Body of pancreas (tissue), 4 donors: Measurements from ENCODE around the gene SLC7A6OS. TPM values are rescaled to one million over a fixed set of nuclear protein-coding genes. Genes with fewer than 3 reads are reported as not detected.

Experiments used
- ATAC-seq: fragments of 150-250 bp; one replicate; pipeline ENCODE4 v1.9.1; 2016
- DNase-seq, 4 donors: peaks; one replicate each; pipeline ENCODE4 v3.0.0-alpha.2; 2019
- H3K27ac ChIP-seq, 4 donors: fragments of 200-600 bp; sonication (generic); 1 replicate in 3 of 4; 2 replicates in 1 of 4; pipeline versions ENCODE4 v1.5.1 to v1.6.1; 2016 to 2019; ENCODE audit warnings: mild to moderate bottlenecking in 1 of 4, mixed read lengths in 1 of 4, moderate library complexity in 1 of 4
- H3K27me3 ChIP-seq, 2 donors: fragments of 200-600 bp; sonication (generic); one replicate each; pipeline ENCODE4 v1.6.0; 2016; ENCODE audit warnings: mild to moderate bottlenecking in 1 of 2
- H3K36me3 ChIP-seq, 2 donors: fragments of 200-600 bp; sonication (generic); replicated peaks in 1 of 2; 2 replicates each; pipeline ENCODE4 v1.5.1; 2016; ENCODE audit warnings: low read depth in 2 of 2; ENCODE audit not compliant: insufficient read depth in 1 of 2
- H3K4me1 ChIP-seq: fragments of 200-600 bp; sonication (generic); one replicate; pipeline ENCODE4 v1.6.0; 2016
- H3K4me3 ChIP-seq, 2 donors: fragments of 200-600 bp; sonication (generic); 1 replicate in 1 of 2; 2 replicates in 1 of 2; pipeline ENCODE4 v1.5.1; 2016 to 2019
- H3K9me3 ChIP-seq, 3 donors: fragments of 200-600 bp; sonication (generic); 1 replicate in 2 of 3; 2 replicates in 1 of 3; pipeline ENCODE4 v1.5.1; 2016
- CTCF ChIP-seq, 7 experiments: fragments of 450-650 bp in 4 of 7; fragments of 200-600 bp in 3 of 7; sonication (generic) in 3 of 7; IDR thresholded peaks; one replicate each; pipeline ENCODE4 v1.5.1; 2016 to 2019; ENCODE audit warnings: antibody characterized with exemption in 7 of 7
- POLR2A ChIP-seq, 3 donors: fragments of 450-650 bp; IDR thresholded peaks; one replicate each; pipeline ENCODE4 v1.6.1; 2016; ENCODE audit warnings: antibody characterized with exemption in 3 of 3, mild to moderate bottlenecking in 2 of 3
- WGBS, 2 donors: methylation state at CpG; one replicate each; pipeline ENCODE4 v1.1.5; 2017; 5-methylcytosine and 5-hydroxymethylcytosine counted together
- intact Hi-C: fragments of 100-400 bp; cut with DNase I; formaldehyde crosslinking; loops from one replicate; pipeline ENCODE4 v1.15.1; 2023
- total RNA-seq, 2 donors: library from RNA; depleted of rRNA; stranded (reverse); fragments of >200 nt; gene quantifications; one replicate each; pipeline ENCODE4 v1.1.0, GENCODE V29; 2016

Gene SLC7A6OS
- total RNA-seq, 2 donors from 2014 or later = 13.0 to 32.3 TPM

GRCh38 chr16:68255712-68256111 is 55.0 kb downstream of the SLC7A6OS start:
- H3K27me3 ChIP-seq = no peaks in the 10 kb centered on the region
- no peak for TF ChIP-seq CTCF (IDR thresholded peaks at IDR 0.05)
- TF ChIP-seq POLR2A (IDR thresholded peaks at IDR 0.05) = no peak
- H3K4me1 ChIP-seq = no peaks in the 10 kb centered on the region
- WGBS, 2 donors = 87 to 94% methylated on average over 9 to 17 of the region's 18 CpGs
- intact Hi-C loops = no loop called here
- ATAC-seq = no peak
- H3K36me3 ChIP-seq = peaks cover 0 to 3% of the 10 kb centered on the region in 2 donors
- H3K27ac ChIP-seq = no peak overlapping the region
- H3K9me3 ChIP-seq = no peaks in the 10 kb centered on the region
- DNase-seq = no peak
- H3K4me3 ChIP-seq = no peak overlapping the region

- intact Hi-C loops = no loop called here
- Histone ChIP-seq H3K27ac (no peak overlapping the region), H3K27me3 (no peaks in the 10 kb centered on the region), H3K36me3 (peaks cover 0 to 5% of the 10 kb centered on the region in 2 donors), H3K9me3 (no peaks in the 10 kb centered on the region), H3K4me1 (no peaks in the 10 kb centered on the region), H3K4me3 (no peak overlapping the region)
- TF ChIP-seq POLR2A (IDR thresholded peaks at IDR 0.05) = no peak
- no peak for DNase-seq
- 81 to 92% methylated on average over 4 of the region's 4 CpGs for WGBS, 2 donors
- ATAC-seq = no peak
These were observed 57.0 kb downstream of the SLC7A6OS start for GRCh38 chr16:68253721-68254120.

- WGBS, 2 donors = 90 to 93% methylated on average over 5 of the region's 5 CpGs
- H3K9me3 ChIP-seq = no peaks in the 10 kb centered on the region
These were observed 58.4 kb downstream of the SLC7A6OS start for GRCh38 chr16:68252383-68252782.

GRCh38 chr16:68251832-68252231 is 58.9 kb downstream of the SLC7A6OS start:
- H3K36me3 ChIP-seq = peaks cover 0 to 5% of the 10 kb centered on the region in 2 donors
- intact Hi-C loops = no loop called here
- TF ChIP-seq CTCF (IDR thresholded peaks at IDR 0.05) (no peak), POLR2A (IDR thresholded peaks at IDR 0.05) (no peak)

More at GRCh38 chr16:68252383-68252782, 58.4 kb downstream of the SLC7A6OS start:
- H3K4me3 ChIP-seq = no peak overlapping the region
- ATAC-seq (no peak), DNase-seq (no peak)
- peaks cover 0 to 5% of the 10 kb centered on the region in 2 donors for H3K36me3 ChIP-seq
- no peaks in the 10 kb centered on the region for H3K27me3 ChIP-seq
- H3K27ac ChIP-seq = no peak overlapping the region
- intact Hi-C loops = no loop called here
- TF ChIP-seq POLR2A (IDR thresholded peaks at IDR 0.05) (no peak), CTCF (IDR thresholded peaks at IDR 0.05) (no peak)
- H3K4me1 ChIP-seq = no peaks in the 10 kb centered on the region

GRCh38 chr16:68250951-68251350 is 59.8 kb downstream of the SLC7A6OS start:
- 83 to 90% methylated on average over 6 of the region's 6 CpGs for WGBS, 2 donors
- H3K9me3 ChIP-seq = no peaks in the 10 kb centered on the region
- DNase-seq (no peak), ATAC-seq (no peak)
- no peak overlapping the region for H3K4me3 ChIP-seq
- H3K27ac ChIP-seq = no peak overlapping the region
- H3K27me3 ChIP-seq = no peaks in the 10 kb centered on the region
- TF ChIP-seq CTCF (IDR thresholded peaks at IDR 0.05) (no peak), POLR2A (IDR thresholded peaks at IDR 0.05) (no peak)
- peaks cover 0 to 5% of the 10 kb centered on the region in 2 donors for H3K36me3 ChIP-seq
- H3K4me1 ChIP-seq = peaks cover 9% of the 10 kb centered on the region
- intact Hi-C loops = no loop called here

More at GRCh38 chr16:68251832-68252231, 58.9 kb downstream of the SLC7A6OS start:
- DNase-seq = no peak
- ATAC-seq = no peak
- no peaks in the 10 kb centered on the region for H3K9me3 ChIP-seq
- no peaks in the 10 kb centered on the region for H3K27me3 ChIP-seq
- H3K4me3 ChIP-seq = no peak overlapping the region
- H3K27ac ChIP-seq = no peak overlapping the region
- no peaks in the 10 kb centered on the region for H3K4me1 ChIP-seq
- WGBS, 2 donors = 81 to 82% methylated on average over 5 of the region's 5 CpGs
